ENCODE data around the gene PRPSAP2. TPM values are rescaled to one million over a fixed set of nuclear protein-coding genes. Genes with fewer than 3 reads are reported as not detected.
"Not testable (repeated sequence)": the region's sequence is repeated elsewhere in the genome, so short reads cannot be mapped to it uniquely, and the experiment has no call there.

Gene PRPSAP2
- total and polyA plus RNA-seq, 4 donors: 18.2 to 56.1 (median 23.3) TPM

- no peaks in the 10 kb centered on the region for H3K27me3 ChIP-seq (ENCODE audit: control insufficient read depth in 3 of 3, insufficient read depth in 3 of 3, low read length in 2 of 3)
- no peak for DNase-seq
- 94 to 98% methylated on average over 6 of the region's 6 CpGs for WGBS, 2 donors
- H3K4me3 ChIP-seq: no peak overlapping the region
- ATAC-seq (ENCODE audit: insufficient read depth, low FRiP score): no peak
- no peaks in the 10 kb centered on the region for H3K36me3 ChIP-seq (ENCODE audit: control insufficient read depth in 4 of 4, insufficient read depth in 4 of 4, low read length in 4 of 4)
- peaks cover 0 to 13% (median 4%) of the 10 kb centered on the region in 5 donors for H3K4me1 ChIP-seq (ENCODE audit: control insufficient read depth in 5 of 5, insufficient read depth in 5 of 5, low read length in 5 of 5)
- H3K9me3 ChIP-seq (ENCODE audit: control insufficient read depth in 4 of 4, insufficient read depth in 3 of 4, low read length in 3 of 4): no peaks in the 10 kb centered on the region
- H3K9ac ChIP-seq (ENCODE audit: insufficient read depth in 1 of 2, low read length in 2 of 2): no peak overlapping the region
- TF ChIP-seq CTCF (IDR thresholded peaks at IDR 0.05; ENCODE audit: control extremely low read depth, extremely low read depth): no peak
- H3K27ac ChIP-seq (ENCODE audit: low read depth in 1 of 2, low read length in 1 of 2): no peak overlapping the region
Measured at GRCh38 chr17:18955009-18955408, 97.1 kb downstream of the PRPSAP2 start.

DNA sequence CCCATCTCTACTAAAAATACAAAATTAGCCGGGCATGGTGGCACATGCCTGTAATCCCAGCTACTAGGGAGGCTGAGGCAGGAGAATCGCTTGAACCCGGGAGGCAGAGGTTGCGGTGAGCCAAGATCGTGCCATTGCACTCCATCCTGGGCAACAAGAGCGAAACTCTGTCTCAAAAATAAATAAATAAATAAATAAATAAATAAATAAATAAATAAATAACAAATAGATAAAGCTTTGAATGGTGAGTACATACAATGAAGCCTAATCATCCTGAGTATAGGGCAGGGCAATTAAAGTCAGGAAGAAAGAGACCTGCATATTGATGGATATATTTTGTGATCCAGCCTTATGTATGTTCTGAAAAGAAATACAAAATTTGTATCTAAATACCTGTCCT, 98.1 kb downstream of the PRPSAP2 start:
- not testable (repeated sequence) for H3K4me1 ChIP-seq (ENCODE audit: control insufficient read depth in 5 of 5, insufficient read depth in 5 of 5, low read length in 5 of 5); ATAC-seq (ENCODE audit: insufficient read depth, low FRiP score); H3K9me3 ChIP-seq (ENCODE audit: control insufficient read depth in 4 of 4, insufficient read depth in 3 of 4, low read length in 3 of 4); H3K27me3 ChIP-seq (ENCODE audit: control insufficient read depth in 3 of 3, insufficient read depth in 3 of 3, low read length in 2 of 3); H3K36me3 ChIP-seq (ENCODE audit: control insufficient read depth in 4 of 4, insufficient read depth in 4 of 4, low read length in 4 of 4); H3K4me3 ChIP-seq; H3K27ac ChIP-seq (ENCODE audit: low read depth in 1 of 2, low read length in 1 of 2); DNase-seq; H3K9ac ChIP-seq (ENCODE audit: insufficient read depth in 1 of 2, low read length in 2 of 2)
- 96 to 98% methylated on average over 5 to 6 of the region's 6 CpGs for WGBS, 2 donors

- TF ChIP-seq CTCF (IDR thresholded peaks at IDR 0.05; ENCODE audit: control extremely low read depth, extremely low read depth): no peak
- Histone ChIP-seq H3K27ac (ENCODE audit: low read depth in 1 of 2, low read length in 1 of 2) (no peak overlapping the region), H3K36me3 (ENCODE audit: control insufficient read depth in 4 of 4, insufficient read depth in 4 of 4, low read length in 4 of 4) (no peaks in the 10 kb centered on the region), H3K4me3 (no peak overlapping the region), H3K9me3 (ENCODE audit: control insufficient read depth in 4 of 4, insufficient read depth in 3 of 4, low read length in 3 of 4) (no peaks in the 10 kb centered on the region), H3K4me1 (ENCODE audit: control insufficient read depth in 5 of 5, insufficient read depth in 5 of 5, low read length in 5 of 5) (peaks cover 0 to 8% (median 0%) of the 10 kb centered on the region in 5 donors), H3K27me3 (ENCODE audit: control insufficient read depth in 3 of 3, insufficient read depth in 3 of 3, low read length in 2 of 3) (no peaks in the 10 kb centered on the region), H3K9ac (ENCODE audit: insufficient read depth in 1 of 2, low read length in 2 of 2) (no peak overlapping the region)
- ATAC-seq (ENCODE audit: insufficient read depth, low FRiP score): no peak
- 93% methylated on average over 3 of the region's 3 CpGs for WGBS, 2 donors
- no peak for DNase-seq
Measured at GRCh38 chr17:18956581-18956980, 98.7 kb downstream of the PRPSAP2 start.

DNA sequence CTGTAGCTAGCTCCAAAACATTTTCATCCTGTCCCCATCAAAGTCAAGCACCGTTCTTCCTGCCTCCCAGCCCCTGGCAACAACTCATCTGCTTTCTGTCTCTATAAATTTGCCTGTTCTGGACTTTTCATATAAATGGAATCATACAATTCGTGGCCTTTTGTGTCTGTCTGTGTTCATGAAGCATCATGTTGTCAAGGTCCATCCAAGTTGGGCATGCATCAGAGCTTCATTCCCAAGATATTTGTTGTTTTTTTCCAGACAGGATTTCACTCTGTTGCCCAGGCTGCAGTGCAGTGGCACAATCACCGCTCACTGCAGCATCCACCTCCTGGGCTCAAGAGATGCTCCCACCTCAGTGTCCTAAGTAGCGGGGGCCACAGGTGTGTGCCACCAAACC, 99.9 kb downstream of the PRPSAP2 start:
- H3K9ac ChIP-seq (ENCODE audit: insufficient read depth in 1 of 2, low read length in 2 of 2): no peak overlapping the region
- no peak overlapping the region for H3K4me3 ChIP-seq
- H3K27ac ChIP-seq (ENCODE audit: low read depth in 1 of 2, low read length in 1 of 2): no peak overlapping the region
- no peaks in the 10 kb centered on the region for H3K9me3 ChIP-seq (ENCODE audit: control insufficient read depth in 4 of 4, insufficient read depth in 3 of 4, low read length in 3 of 4)
- no peak for TF ChIP-seq CTCF (IDR thresholded peaks at IDR 0.05; ENCODE audit: control extremely low read depth, extremely low read depth)
- WGBS, 2 donors: 92% methylated on average over 4 of the region's 4 CpGs
- no peak for DNase-seq
- no peak for ATAC-seq (ENCODE audit: insufficient read depth, low FRiP score)
- H3K36me3 ChIP-seq (ENCODE audit: control insufficient read depth in 4 of 4, insufficient read depth in 4 of 4, low read length in 4 of 4): no peaks in the 10 kb centered on the region
- H3K27me3 ChIP-seq (ENCODE audit: control insufficient read depth in 3 of 3, insufficient read depth in 3 of 3, low read length in 2 of 3): no peaks in the 10 kb centered on the region
- peaks cover 0 to 13% (median 0%) of the 10 kb centered on the region in 5 donors for H3K4me1 ChIP-seq (ENCODE audit: control insufficient read depth in 5 of 5, insufficient read depth in 5 of 5, low read length in 5 of 5)
